ENCODE measurements around the gene JAZF1.

DNA sequence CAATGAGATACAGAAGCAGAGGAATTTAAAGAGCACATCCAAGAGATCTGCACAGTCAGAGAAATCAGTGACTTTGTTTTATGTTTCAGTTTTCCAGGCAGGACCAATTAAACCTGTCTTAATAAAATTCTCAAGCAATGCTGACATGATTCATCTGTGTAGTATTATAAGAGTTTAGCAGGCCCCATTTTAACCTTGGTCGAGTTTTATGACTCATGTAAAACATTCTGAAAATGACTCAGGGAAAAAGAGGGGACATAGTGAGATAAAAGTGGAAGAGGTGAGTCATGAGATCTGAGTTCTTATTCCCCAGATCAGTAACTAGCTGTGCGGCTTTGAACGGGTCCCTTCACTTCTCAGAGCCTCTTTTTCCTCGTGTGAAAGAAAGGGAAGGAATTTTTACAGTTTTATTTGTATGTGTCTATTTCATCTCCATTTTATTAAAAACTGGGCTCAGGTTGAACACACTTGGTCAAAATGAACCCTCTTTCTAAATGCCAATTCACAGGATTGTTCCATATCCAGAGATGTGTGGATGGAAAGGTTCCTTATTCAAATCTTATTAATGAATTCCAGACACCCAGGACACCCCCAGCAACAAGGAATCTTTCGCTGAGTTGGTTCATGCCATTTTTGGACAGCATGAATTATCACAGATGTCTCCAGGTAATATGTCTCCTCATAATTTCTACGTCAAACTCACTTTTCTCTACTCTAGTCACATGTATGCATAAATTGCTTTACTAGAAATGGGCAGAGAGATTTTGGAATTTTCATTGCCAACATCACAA is 143.2 kb downstream of the JAZF1 start:
- TF ChIP-seq POLR2AphosphoS5 (IDR thresholded peaks at IDR 0.05; ENCODE audit: low read depth, low read length) (no peak), SIN3A (IDR thresholded peaks at IDR 0.05; ENCODE audit: borderline replicate concordance, insufficient read depth, low read length) (no peak), REST (IDR thresholded peaks at IDR 0.05; ENCODE audit: insufficient read depth in 1 of 2, low read depth in 2 of 2, low read length in 2 of 2) (no peak), TAF1 (IDR thresholded peaks at IDR 0.05; ENCODE audit: borderline replicate concordance, insufficient read depth, low read length) (no peak)
